HUDEP-2 (cell line): ENCODE measurements around the gene CBX3.
"Not testable (repeated sequence)": the region's sequence is repeated elsewhere in the genome, so short reads cannot be mapped to it uniquely, and the experiment has no call there.

Experiments
- DNase-seq, 76 experiments: peaks; one replicate each; lab custom pipeline; 2025; ENCODE audit not compliant: unreplicated experiment in 76 of 76; lab: John Stamatoyannopoulos, UW

CBX3 gene

DNA sequence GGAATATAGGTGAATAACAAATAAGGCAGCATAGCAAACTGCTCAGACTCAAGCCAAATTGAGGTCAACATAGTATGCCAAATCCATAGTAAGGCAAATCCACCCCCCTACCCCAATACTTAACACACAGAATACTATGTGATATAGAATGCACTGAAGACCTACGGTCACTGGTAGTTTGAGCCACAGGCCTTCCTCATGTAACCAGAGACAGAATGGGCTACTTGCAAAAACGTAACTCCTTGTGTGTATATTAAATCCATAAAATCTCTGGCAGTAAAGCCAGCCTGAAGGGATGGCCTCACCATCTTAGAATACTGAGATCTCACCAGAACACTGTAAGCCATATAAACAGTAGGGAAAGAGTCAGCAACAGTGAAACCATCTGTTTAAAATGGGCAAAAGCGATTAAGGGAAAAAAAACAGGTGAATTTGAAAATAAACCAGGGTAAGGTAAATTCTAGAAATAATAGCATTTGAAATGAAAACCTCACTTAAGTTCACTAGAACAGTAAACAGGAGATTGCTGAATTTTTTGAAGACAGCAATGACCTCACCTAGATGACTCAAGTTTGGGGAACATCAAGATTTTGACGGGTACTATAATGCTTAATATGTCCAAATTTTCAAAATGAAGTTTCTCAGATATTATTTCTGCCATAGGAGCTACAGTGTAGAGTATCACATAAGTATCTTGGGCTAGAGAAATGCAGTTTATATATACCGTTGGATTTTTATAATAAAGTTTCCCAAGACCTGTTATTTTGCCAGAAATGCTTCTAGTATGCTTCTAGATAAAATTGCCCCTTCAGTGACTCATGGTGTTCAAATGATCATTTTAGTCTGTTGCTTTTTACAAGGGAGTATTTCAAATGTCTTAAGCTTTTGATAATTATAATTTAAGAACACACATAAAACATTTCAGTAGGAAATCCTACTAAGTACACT, 14.9 kb upstream of the CBX3 start:
- no peak for DNase-seq

DNA sequence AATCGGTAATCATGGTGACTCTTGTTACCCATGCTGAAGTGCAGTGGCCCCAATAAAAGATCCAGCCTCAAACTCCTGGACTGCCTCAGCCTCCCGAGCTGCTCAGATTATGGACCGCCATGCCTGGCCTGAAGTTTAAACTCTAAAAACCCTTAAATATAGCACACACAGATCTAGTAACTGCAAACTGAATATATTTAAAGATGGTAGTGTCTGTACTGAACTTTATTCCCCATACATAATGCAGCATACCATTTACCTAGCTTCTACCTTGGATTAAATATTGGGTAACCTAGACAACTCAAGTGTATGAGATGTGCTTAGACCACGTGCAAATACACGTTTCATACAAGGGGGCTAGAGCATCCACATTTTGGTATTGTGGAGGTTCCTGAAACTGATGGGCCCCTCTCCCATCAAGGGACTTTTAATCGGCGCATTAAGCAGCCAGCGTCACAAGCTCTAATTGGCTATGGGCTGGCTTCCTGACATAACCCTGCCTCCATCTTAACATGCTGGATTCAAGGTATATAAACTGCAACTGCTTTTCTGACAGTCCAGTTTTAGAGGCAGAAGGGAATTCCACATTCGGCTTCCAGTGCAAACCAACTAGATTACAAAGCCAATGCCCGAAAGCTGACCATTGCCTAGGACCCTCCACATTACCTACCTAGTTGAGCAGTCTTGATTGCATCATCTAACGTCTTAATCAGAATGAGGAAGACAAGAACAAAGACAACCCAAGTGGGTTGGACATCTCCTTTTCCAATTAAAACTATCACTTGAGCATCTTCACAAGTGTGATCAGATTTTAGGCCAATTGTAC, 14.0 kb upstream of the CBX3 start:
- DNase-seq = peak in 7 of 76 experiments; percentile 22 to 43 (median 37)

GRCh38 chr7:26188206-26188956, 13.2 kb upstream of the CBX3 start:
- DNase-seq = peak in 1 of 76 experiments; percentile 29

DNA sequence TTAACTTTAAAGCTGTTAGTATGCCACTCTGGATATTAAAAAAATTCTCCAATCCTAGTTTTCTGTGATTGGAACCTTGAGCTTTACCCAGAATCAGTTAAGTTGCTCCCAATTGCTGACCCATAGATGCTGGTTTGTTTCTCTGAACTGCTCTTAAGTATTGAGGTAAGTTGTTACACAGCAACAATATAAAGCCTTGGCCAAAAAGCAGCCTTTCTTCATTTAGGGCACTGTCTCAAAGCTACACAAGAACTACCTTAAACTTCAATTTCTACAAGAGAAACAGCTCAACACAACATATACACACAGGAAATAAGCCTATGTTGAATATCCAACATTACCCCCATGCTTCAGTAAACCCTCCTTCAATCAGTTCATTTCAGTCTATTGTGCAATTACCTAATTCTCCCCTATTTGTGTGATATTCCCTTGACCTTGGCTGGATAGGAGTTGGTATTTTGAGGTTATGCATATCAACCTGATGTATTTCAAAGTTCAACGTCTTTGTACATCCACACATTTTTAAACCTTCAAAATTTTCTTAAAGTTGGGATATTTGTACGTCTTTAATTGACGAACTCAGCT, 12.5 kb upstream of the CBX3 start:
- no peak for DNase-seq

DNA sequence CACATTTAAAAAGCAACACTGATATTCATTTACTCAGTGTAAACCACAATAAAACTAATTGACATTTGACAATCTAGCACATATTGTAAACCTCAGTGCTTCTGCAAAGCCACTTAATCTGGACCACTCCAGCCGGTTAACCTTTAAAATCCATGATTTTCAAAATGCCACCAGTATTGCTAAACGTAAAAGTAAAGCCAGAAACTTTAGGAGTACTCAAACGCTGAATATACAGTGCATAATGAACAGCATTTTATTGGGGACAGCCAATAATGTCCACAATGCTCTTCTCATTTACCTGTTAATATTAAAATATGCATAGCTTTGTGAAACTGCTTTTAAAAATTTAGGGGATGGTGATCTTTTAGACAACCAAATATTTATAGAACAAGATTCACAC, 11.8 kb upstream of the CBX3 start:
- no peak for DNase-seq

DNA sequence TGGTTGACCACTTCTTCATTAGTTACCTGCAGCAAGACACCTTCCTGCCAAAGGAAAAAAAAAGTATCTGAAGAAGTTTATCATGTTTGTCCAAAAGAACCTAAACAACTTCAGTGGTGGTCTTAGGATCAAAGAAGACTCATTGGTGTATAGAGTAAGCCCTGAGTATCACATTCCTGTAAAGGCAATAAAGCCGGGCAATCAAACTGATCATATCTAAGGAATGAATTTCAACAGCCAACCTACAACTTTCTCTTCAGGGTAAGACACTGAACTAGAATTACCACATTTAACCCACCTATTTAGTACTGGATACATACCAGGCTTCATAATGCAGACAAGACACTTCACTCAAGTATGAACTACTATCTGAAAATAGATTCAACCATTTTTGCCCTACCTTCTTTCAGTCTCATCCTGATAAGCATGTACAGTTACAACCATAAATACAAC, 11.1 kb upstream of the CBX3 start:
- no peak for DNase-seq

- no peak for DNase-seq
Observed at GRCh38 chr7:26191233-26191973, 10.1 kb upstream of the CBX3 start.

GRCh38 chr7:26191974-26192479, 9.5 kb upstream of the CBX3 start:
- no peak for DNase-seq

DNA sequence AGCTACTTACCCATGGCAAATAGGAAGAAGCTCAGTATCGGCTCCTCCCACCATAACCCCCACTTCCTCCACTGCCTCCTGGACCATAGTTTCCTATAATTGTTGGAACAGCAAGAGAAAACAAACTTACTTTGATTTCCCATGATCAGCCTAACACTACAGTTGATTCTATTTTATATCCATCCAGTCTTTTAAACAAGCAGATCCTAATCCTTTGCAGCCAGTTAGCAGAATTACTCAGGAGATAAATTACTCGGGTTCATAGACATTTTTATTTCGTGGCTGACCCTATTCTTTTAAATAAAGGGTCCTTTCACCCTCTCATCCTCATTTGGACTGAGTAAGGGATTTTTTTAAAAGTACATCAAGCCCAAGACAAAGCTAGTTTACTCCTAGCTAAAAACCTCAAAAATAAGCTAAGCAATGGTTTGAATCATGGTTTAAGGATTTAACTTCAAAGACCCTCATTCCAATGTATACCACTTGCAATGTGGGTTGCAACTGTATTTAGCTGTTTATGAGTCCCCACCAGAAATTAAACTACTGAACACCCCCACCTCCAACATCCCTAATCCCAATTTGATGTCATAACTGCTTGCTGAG, 9.0 kb upstream of the CBX3 start:
- DNase-seq = no peak

DNA sequence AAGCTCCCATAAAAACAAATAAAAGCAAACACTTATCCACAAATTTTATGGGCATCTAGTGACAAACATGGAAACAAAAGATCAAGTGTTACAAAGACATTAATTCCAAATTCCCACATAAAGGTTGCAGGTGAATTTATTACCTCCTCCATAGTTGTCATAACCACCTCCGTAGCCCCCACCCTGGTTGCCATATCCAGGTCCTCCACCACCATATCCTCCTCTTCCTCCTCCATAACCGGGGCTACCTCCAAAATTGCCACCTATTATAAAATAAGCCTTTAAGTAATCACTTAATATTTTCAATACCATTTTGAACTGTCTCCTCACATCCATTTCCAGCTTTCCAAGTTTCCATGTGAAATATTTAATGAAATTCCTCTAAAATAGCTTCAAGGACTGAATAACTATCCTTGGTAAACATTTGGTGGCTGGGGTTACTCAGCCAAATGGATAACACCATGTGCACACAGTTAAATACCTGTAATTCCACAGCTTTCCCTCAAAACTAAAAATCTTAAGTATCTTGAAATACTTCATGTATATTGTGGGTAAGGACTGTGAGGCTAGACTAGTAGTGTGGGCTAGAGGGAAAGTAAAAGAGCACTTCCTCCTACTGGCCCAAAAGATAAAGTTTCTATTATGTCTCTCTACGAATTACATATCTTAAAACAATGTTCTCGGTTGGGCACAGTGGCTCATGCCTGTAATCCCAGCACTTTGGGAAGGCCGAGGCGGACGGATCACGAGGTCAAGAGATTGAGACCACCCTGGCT, 7.9 kb upstream of the CBX3 start:
- no peak for DNase-seq

GRCh38 chr7:26194764-26195163, 6.8 kb upstream of the CBX3 start:
- not testable (repeated sequence) for DNase-seq

DNA sequence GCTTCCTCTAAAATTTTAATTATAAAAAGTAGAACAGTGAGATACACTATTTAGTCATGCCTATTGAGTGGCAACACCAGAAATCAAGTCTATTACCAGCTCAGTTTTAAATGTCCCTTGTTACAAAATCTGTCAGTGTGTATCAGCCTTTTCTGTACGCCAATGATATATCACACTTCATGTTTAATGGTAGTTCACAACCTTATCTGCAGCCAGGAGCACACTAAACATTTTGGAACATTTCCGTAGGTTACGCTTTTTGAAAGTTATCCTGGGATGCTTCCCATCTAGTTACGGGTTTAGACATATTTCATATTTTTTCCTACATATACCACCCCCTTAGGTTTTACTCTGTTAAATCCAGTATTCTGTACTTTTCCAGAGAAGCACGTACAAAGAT, 6.4 kb upstream of the CBX3 start:
- no peak for DNase-seq

DNA sequence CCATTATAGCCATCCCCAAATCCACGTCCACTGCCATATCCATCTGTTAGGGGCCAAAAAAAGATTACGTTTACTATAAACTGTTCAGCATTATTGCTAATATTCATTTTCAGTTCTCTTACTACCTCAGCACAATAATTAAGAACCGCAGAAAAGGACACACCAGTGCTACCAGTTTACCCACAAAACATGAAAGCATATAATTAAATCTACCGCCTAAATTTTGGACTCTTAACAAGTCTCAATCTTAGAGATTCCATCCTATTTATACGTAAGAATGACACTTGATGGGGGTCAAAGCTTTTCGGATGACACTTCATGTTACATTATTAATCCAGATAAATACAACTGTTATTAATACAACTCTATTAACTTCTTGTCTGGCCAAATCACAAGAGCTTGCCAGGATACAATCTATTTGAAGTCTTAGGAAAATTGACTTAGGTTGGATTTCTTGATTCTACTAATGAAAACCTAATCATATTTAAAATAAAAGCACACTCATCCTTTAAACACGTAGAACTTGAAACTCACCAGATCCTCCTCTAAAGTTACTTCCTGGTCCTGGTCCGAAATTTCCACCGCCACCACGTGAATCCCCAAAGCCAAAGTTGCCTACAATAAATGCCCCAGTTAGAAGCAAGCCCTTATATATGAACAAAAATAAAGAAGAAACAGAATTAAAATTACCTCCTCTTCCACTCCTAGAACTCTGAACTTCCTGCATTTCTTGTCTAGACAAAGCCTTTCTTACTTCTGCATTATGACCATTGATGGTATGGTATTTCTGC, 5.5 kb upstream of the CBX3 start:
- DNase-seq = no peak

- no peak for DNase-seq
Observed at GRCh38 chr7:26197153-26198115, 4.1 kb upstream of the CBX3 start.

- peak in 20 of 76 experiments; percentile 15 to 56 (median 30) for DNase-seq
Observed at GRCh38 chr7:26198133-26198780, 3.3 kb upstream of the CBX3 start.

- no peak for DNase-seq
Observed at GRCh38 chr7:26198781-26199169, 2.8 kb upstream of the CBX3 start.
